ENCODE measurements around the gene C11orf24.

The C11orf24 gene

DNA sequence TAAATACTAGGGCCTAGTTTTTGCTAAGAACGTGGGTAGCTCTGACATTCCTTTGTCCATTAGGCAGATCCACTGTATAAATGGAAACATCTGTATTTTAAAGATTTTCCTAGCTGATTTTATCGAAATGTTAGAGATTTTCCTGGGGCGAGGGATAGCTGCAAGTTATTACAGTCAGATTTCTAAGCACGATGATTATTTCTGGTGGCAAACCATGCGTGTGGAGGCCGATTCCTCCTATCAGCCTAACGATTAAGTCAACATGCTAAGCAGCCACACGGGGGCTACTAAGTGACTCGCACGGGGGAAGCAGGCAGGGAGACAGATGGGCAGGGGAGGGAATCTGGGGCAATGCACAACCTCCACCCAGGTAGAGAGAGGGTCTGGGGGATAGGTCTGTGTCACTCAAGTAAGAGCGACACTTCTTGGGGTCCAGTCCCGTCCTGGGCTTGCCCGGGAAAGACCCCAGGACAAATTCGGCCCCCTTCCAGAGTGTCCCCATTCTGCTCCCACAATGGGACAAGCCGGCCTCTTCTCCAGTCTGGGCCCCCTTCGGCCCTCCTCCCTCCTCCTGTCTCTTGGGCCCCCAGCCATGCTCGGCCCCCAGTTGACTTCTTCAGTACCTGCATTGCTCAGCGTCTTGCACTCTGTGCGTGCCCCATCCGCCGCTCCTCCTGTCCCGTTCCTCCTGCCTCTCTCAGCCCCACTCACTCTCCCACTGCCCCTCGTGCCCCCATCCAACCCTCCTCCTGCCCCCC, 571 bp downstream of the C11orf24 start:
- peak in 2 of 3 donors; percentile 9 to 22 for DNase-seq (ENCODE audit: low read depth in 3 of 3, low spot score in 1 of 3)

DNA sequence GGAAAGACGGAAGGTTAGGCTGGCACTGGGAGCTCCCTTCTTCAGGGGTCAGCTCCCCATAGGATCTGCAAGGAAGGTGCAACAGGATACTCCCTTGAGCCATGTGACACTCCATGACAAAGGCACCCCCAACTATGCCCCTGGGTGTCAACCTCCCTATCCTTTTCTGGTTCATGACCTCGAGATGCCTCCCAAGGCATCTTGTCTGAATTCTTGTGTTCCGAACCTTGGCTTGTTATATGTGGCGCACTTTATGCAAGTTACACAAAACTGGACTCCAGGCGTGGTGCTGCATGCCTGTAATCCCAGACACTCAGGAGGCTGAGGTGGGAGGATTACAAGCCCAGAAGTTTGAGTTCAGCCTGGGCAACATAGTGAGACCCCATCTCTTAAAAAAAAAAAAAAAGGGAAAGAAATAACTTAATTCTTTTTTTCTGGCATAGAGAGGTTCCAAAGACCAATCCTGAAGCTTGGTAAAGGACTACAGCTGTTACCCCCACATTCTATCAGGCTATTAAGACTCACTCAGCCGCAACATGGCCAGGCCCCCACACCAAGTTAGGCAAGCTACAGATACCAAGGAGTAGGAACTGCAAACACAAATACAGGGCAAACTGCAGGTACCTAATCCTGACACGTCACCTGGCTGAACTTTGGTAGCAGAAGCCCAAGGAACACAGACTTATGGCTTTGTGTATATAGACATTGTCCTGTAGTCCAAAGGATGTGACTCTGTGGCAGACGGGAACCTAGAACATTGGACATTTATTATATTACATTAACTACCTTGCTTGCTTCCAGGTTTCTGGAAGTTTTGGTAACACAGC, 1.4 kb downstream of the C11orf24 start:
- no peak for DNase-seq (ENCODE audit: low read depth in 3 of 3, low spot score in 1 of 3)

DNA sequence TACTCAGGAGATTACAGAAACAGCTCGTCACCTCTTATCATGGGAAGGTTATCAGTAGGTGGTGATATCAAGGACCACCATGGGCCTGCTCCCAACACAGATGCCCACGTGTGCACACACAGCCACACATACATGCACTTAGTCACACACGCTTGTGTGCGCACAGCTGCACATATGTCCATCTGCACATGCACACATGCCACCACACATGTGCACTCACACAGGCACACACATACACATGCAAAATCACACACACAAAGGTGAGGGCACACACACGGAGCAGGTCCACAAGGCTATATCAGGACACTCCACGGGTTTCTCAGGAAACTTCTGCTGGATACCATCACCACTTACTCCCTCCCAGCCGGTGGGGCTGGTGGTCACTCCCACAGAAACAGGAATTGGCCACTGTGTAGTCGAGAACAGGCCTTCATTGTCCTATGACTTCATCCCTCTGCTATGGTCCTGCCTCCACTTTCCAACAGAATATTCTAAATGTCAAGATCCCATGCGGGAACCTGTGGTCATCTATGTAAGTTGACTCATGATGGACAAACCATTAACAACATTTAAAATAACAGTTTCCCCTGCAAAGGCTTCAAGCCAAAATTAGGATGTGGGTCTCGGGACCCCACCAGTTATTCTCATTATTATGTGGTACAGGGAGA, 2.2 kb downstream of the C11orf24 start:
- no peak for DNase-seq (ENCODE audit: low read depth in 3 of 3, low spot score in 1 of 3)

DNA sequence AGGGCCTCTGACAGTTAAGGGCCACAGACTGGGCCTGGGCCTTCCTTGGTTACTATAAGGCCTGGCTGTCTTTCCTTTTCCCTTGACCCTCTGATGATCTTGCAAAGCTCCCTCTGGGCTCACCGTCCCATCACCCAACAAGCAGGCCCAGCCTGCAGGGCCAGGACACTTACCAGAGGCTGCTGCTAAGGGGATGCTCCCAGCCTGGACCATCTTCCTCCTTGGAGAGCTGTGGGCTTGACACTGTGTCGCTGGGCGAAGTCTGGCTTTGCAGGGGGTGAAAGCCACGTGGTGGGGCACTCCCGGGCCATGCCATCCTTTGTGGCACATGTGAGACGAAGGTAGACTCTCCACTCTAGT, 3.9 kb downstream of the C11orf24 start:
- DNase-seq (ENCODE audit: low read depth in 3 of 3, low spot score in 1 of 3): no peak

DNA sequence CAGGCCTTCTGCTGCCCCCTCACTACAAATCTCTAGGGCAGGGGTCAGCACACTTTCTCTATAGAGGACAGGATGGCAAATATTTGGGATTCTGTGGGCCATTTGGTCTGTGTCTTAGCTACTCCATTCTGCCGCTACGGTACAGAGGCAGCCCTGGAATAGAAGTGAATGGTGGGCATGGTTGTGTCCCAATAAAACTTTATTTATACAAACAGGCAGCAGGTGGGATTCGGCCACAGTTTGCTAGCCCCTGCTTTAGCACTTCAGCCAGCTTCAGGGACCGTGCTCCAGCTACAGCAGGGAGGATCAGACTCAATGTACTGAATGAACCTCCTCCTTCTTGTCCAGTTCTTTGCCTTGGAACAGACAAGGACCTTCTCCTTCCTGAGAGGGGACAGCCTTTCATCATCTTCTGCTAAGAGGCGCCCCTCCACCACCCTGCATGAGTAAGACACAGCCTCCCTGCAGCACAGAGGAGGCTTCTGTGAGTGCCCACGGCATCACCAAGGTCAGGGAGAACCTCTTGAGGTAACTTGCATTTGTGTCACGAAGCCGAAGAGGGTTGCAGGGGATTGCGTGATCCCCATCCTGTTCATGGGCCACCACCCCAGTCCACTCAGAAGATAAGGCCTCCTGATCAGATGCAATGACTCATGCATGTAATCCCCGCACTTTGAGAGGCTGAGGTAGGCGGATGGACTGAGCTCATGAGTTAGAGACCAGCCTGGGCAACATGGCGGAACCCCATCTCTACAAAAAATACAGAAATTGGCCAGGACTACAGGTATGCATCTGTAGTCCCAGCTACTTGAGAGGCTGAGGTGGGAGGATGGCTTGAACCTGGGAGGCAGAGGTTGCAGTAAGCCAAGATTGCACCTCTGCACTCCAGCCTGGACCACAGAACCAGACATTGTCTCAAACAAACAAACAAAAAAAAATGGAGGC, 4.6 kb downstream of the C11orf24 start:
- no peak for DNase-seq (ENCODE audit: low read depth in 3 of 3, low spot score in 1 of 3)

DNA sequence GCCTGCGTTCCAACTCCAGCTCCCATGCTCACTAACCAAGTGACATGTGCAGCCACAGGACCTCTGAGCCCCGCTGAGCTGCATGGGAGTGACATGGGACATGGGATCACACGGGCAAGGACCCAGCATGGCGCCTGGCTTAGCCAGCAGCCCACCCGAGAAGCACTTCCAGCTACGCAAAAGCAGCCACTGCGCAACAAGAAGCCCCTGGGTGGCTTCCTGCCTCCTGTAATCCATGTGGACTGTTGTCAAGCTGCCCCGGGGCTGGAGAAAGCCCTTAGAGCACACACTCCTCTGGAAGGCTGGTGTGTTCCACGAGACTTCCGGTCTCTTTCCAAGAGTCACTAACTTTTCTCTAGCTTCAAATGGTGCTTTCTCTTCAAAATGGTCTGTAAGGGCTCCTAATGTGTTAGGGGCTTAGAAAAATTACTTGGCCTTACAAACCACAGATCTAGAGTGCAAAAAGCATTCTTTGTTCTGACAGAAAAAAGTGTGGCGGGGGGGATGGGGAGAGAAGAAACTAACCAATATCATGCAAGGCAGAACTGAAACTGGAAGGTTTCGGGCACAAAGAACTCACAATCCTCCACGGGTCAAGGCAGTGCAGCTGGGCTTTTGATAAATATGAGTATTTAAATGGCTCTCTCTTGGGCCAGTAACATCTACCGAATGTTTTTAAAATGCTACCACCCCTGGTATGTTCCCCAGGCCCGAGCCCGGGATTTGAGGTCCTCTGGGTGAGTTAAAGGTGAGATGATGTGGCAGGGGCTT, 5.5 kb downstream of the C11orf24 start:
- DNase-seq (ENCODE audit: low read depth in 3 of 3, low spot score in 1 of 3): no peak

DNA sequence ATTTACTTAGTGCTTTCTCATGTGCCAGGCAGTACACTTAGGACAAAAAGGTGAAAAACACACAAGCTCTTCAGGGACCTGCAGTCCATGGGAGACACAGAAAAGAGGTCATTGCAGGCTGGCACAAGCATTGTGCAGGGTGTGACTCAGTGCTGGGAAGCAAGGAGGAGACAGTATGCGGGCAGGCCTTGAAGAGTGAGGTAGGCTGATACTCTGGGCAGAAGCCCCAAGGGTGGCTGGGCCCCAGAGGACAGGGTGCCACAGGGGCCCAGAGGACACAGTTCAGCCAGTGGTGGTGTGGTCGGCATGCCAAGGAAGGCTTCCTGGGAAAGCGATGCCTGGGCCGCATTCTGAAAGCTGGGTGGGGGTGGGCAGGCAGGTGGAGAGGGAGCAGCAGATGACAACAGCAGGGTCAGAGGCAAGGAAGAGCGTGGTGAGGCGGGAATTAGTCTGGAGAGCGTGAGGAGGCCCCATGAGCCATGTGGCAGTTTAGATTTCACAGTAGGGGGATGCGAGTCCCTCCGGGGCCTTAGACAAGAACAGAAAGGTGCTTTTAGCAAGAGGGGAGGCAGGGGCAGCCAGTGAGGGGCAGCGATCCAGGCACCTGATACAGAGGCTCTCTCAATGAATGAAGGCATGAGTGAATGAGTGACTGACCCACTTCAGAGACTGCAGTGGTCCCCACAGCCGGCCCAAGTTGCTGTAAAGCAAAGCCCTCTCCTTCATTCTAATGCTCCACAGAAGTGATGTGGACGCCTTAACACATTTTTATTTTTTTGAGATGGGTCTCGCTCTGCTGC, 6.8 kb downstream of the C11orf24 start:
- DNase-seq (ENCODE audit: low read depth in 3 of 3, low spot score in 1 of 3): no peak

DNA sequence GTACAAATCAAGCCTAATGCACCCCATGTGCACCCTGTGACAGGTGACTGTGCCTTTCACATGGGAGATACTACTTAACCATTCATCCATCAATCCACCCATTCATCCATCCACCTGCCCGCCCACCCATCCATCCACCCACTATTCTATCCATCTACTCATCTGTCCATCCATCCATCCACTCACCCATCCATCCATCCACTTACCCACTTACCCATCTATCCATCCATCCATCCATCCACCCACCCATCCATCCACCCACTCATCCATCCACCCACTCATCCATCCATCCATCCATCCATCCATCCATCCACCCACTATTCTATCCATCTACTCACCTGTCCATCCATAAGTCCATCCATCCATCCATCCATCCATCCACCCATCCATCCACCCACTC, 7.5 kb downstream of the C11orf24 start:
- no peak for DNase-seq (ENCODE audit: low read depth in 3 of 3, low spot score in 1 of 3)

DNA sequence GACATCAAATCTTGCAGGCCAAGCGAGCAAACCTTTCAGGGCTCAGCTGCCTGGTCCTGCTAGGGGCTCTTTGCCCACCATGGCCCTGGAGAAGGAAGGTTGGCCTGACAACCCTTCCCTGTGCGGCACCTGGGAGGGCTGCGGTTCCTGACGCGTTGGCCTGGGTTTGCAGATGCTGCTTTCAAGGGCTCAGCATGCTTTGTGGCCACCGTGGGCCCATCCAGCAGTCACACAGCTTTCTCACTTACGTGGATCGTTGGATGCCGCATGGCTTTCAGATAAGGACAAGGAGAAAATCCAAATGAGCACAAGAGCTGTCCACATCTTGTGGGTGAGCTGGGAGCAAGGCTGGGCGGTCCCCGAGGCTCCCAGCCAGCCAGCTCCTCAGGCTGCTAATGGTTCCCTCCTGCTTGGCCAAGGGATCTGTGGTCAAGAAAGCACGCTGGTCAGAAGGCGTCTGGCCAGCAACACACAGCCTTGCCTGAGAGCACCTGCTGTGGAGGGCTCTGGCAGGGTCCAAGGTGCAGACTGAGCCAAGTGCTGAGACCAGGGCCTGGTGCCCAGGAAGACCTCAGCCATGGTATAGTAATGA, 8.2 kb downstream of the C11orf24 start:
- DNase-seq (ENCODE audit: low read depth in 3 of 3, low spot score in 1 of 3): no peak

DNA sequence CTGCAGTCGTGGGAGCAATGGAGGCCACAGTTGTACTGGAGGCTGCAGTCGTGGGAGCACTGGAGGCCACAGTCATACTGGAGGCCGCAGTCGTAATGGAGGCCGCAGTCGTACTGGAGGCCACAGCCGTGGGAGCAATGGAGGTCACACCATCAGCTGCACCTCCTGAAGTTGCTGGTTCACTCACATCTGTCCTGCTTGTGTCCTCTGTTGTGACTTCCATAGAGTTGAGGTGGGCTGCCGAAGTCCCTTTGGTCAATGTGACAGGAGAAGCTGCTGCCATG, 9.3 kb downstream of the C11orf24 start:
- no peak for DNase-seq (ENCODE audit: low read depth in 3 of 3, low spot score in 1 of 3)

DNA sequence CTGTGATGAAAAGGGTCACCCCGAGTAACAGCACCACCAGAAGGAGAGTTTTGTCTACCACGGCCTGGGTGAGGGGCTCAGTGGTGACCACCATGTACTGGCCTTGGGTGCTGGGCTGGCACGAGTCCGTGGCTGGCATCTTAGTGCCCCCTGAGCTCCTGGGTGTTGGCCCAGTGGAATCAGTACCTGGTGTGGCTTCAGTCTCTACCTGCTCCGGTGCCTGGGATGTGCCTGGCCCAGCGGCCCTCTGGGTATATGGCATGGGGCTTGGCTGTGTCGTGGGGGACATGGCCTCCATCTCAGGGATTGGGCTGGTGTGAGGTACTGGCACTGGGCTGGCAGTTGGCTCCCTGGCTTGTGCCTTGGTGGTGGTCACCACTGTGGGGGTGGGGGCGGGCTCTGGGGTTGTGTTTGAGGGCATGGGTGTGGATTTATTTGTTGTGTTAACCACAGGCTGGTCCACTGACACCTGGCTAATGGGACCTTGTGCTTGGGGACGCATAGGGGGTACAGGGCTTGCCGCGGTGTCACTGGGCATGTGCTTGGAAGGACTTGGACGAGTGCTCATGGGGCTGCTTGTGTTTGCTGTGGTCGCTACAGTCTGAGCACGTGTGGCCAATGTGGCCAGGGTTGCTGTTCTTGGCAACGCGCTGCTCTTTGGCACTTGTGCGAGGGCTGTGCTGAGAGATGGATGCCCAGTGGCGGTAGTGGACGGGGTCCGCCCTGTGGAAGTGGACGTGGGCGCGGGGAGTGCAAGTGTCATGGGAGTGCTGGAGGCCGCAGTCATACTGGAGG, 9.8 kb downstream of the C11orf24 start:
- DNase-seq (ENCODE audit: low read depth in 3 of 3, low spot score in 1 of 3): no peak

DNA sequence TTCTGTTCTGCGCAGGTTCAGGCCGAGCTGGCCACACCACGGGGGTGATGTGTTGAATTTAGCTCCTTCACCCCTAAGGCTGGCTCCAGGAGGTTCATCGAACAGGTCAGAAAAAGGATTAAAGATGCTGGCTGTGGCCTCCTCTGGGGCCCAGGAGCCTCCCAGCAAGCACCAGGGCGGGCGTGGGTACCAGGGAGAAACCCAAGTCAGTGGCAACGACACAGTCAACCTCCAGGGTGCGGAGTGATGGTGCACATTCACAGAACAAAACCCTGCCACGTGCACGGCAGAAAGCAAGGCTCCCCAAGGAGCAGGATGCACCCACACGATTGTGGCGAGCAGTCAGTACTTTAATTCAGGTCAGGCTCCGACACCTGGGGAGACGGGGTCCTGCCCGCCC, 10.8 kb downstream of the C11orf24 start:
- no peak for DNase-seq (ENCODE audit: low read depth in 3 of 3, low spot score in 1 of 3)

DNA sequence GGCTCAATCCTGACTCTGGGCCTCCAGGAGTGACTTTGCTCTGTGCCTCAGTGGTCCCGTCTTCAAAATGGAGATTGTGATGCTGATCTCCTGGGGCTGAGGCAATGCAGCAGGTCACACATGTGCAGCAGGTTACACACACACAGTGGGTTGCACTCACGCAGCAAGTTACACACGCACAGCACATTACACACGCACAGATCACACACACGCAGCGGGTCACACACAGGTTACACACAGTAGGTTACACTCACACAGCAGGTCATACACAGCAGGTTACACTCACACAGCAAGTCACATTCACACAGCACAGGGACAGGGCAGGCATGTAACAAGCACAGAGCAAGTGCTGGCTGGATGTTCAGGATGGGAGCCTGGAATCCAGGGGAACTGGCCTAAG, 11.3 kb downstream of the C11orf24 start:
- no peak for DNase-seq (ENCODE audit: low read depth in 3 of 3, low spot score in 1 of 3)

DNA sequence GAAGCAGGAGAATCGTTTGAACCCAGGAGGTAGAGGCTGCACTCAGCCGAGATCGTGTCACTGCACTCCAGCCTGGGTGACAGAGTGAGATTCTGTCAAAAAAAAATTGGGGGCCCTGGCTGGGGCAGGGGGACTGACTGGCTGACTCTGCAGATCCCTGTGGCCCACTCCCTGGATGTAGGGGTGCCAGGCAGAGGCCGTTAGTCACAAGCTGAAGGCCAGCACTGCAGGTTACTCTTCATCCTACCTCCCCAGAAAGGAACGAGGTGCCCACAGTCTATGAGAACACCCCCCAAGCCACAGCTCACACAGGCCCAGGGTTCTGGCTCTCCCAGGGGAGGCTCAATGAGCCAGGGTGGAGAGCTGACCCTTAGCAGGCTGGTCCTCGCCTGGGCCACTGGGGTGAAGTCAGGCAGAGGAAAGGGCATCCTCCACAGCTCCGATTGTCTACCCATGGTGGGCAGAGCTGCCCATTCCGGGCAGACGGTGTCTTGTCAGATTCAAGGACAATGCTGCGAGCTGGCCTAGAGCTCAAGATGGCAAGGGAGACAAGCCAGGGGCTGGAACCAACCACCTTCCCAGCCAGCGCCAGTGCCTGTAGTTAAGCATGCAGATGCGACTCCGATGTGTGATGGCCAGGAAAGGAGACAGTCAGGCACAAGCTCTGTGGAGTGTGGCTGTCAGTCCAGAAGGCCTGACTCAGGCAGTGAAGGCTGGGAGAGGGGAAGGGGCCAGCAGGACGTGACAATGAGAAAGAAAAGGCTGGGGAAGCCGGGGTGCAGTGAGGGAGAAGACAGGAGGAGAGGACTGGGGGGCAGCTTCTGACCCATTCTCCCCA, 12.4 kb downstream of the C11orf24 start:
- DNase-seq (ENCODE audit: low read depth in 3 of 3, low spot score in 1 of 3): no peak

DNA sequence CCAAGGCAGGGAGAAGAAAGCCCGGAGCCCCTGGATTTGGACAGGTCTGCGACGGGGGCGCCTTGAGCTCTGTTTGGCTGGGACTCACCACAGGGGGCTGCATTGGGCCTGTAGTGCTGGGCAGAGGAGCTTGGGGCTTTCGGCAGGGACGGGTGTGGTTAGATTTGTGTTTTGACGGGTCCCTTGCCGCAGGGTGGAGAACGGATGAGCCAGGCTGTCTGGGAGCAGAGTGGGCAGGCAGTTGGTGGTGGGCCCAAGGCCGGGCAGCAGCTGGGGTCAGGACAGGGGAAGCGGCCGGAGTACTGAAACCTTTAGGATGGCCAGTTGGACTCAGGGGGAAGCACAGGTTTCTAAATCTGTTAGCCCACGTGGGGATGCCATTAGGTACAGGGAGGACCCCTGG, 13.4 kb downstream of the C11orf24 start:
- DNase-seq (ENCODE audit: low read depth in 3 of 3, low spot score in 1 of 3): no peak

DNA sequence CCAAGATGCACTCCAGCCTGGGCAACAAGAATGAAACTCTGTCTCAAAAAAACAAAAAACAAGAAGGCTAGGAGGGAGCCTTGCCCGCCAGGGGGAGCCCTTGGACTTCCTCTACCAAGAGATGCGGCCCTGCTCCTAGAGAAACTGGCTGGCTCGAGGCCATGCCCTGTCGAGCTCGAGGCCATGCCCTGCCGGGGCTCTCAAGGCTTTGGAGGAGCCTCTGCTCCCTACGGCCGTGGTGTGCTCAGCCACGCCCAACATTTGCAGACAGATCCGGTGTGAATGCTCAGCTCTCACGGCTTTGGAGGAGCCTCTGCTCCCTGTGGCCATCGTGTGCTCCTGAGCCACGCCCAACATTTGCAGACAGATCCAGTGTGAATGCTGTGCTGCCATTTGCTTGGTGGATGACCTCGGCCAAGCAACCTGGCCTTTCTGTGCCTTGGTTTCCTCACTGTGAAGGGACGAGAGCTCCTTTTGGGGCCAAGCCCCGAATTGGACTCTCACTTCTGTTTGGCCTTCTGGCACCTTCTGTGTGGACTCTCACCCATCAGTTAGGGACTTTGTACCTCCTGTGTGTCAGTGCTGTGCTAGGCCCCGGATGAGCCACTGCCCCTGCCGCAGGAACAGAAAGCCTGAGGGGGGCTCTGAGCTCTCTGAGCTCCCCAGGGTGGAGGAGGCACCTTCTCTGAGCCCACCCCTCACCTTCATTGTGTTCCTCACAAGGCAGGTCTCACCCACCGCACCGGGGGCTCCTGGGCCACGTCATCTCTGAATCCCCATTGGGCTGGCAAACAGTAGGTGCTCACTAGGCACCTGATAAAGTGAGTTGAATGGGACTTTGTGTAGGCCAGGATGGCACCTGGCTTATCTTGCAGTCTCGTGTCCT, 14.1 kb downstream of the C11orf24 start:
- peak; percentile 82 to 95 (median 86) for DNase-seq (ENCODE audit: low read depth in 3 of 3, low spot score in 1 of 3)

DNA sequence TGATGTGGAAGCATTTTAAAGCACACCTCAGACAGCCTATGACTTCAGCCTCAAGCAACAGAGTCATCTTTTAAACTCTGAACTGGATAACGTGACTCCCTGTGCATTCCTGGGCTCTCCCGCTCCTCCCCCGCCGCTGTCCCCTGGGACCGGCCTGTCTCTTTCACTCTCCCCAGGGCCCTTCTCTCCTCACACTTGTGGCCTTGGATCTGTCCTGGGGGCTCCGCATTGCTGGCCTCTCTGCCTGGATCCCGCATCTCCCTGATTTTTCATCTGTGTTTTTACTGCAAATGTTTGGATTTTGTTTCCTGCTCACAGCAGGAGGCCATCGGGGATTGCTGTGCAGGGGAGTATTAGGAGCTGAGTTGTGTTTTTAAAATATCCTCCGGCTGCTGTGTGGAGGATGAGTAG, 15.4 kb downstream of the C11orf24 start:
- DNase-seq (ENCODE audit: low read depth in 3 of 3, low spot score in 1 of 3): no peak

Measured in stimulated activated CD4-positive, alpha-beta T cell treated with anti-CD3 and anti-CD28 coated beads, TNF-alpha, amount 100 ng/mL, for 1 hour (primary cell).